ENCODE data around the gene KCNIP4.

Gene KCNIP4

GRCh38 chr4:21947791-21948346, 703 bp downstream of the KCNIP4 start:
- H3K27me3 ChIP-seq (ENCODE audit: insufficient read depth, low read depth), result no peaks in the 10 kb centered on the region
- no peaks in the 10 kb centered on the region for H3K4me1 ChIP-seq (ENCODE audit: low read depth, poor library complexity, severe bottlenecking)
- H2AFZ ChIP-seq (ENCODE audit: low read depth), result no peak overlapping the region
- H3K36me3 ChIP-seq (ENCODE audit: insufficient read depth), result no peaks in the 10 kb centered on the region
- H4K20me1 ChIP-seq (ENCODE audit: insufficient read depth), result no peaks in the 10 kb centered on the region
- H3K79me2 ChIP-seq (ENCODE audit: insufficient read depth, low read depth), result no peaks in the 10 kb centered on the region
- TF ChIP-seq CTCF (conservative IDR thresholded peaks at IDR 0.05; ENCODE audit: low read depth, low read length), result no peak
- H3K27ac ChIP-seq, result no peak overlapping the region
- no peak overlapping the region for H3K4me3 ChIP-seq (IDR thresholded peaks at IDR 0.05; ENCODE audit: insufficient read depth, low read depth, low read length)
- H3K4me2 ChIP-seq, result no peak overlapping the region
- H3K9ac ChIP-seq, result no peak overlapping the region

GRCh38 chr4:21946858-21947257, 1.7 kb downstream of the KCNIP4 start:
- no peaks in the 10 kb centered on the region for H3K36me3 ChIP-seq (ENCODE audit: insufficient read depth)
- no peak overlapping the region for H3K9ac ChIP-seq
- no peaks in the 10 kb centered on the region for H3K79me2 ChIP-seq (ENCODE audit: insufficient read depth, low read depth)
- H3K27me3 ChIP-seq (ENCODE audit: insufficient read depth, low read depth), result no peaks in the 10 kb centered on the region
- no peak overlapping the region for H3K4me2 ChIP-seq
- H3K4me1 ChIP-seq (ENCODE audit: low read depth, poor library complexity, severe bottlenecking), result no peaks in the 10 kb centered on the region
- H4K20me1 ChIP-seq (ENCODE audit: insufficient read depth), result no peaks in the 10 kb centered on the region
- TF ChIP-seq CTCF (conservative IDR thresholded peaks at IDR 0.05; ENCODE audit: low read depth, low read length), result no peak
- H2AFZ ChIP-seq (ENCODE audit: low read depth), result no peak overlapping the region
- no peak overlapping the region for H3K4me3 ChIP-seq (IDR thresholded peaks at IDR 0.05; ENCODE audit: insufficient read depth, low read depth, low read length)
- no peak overlapping the region for H3K27ac ChIP-seq

- Histone ChIP-seq H3K79me2 (ENCODE audit: insufficient read depth, low read depth) (no peaks in the 10 kb centered on the region), H3K36me3 (ENCODE audit: insufficient read depth) (no peaks in the 10 kb centered on the region)
Observed at GRCh38 chr4:21921526-21922180, 26.9 kb downstream of the KCNIP4 start.

GRCh38 chr4:21915761-21916160, 32.8 kb downstream of the KCNIP4 start:
- no peaks in the 10 kb centered on the region for H3K4me1 ChIP-seq (ENCODE audit: low read depth, poor library complexity, severe bottlenecking)
- no peaks in the 10 kb centered on the region for H3K36me3 ChIP-seq (ENCODE audit: insufficient read depth)
- no peaks in the 10 kb centered on the region for H4K20me1 ChIP-seq (ENCODE audit: insufficient read depth)
- no peak overlapping the region for H3K9ac ChIP-seq
- TF ChIP-seq CTCF (conservative IDR thresholded peaks at IDR 0.05; ENCODE audit: low read depth, low read length), result no peak
- no peaks in the 10 kb centered on the region for H3K27me3 ChIP-seq (ENCODE audit: insufficient read depth, low read depth)
- no peak overlapping the region for H3K27ac ChIP-seq
- H3K79me2 ChIP-seq (ENCODE audit: insufficient read depth, low read depth), result no peaks in the 10 kb centered on the region
- no peak overlapping the region for H2AFZ ChIP-seq (ENCODE audit: low read depth)
- H3K4me3 ChIP-seq (IDR thresholded peaks at IDR 0.05; ENCODE audit: insufficient read depth, low read depth, low read length), result no peak overlapping the region
- no peak overlapping the region for H3K4me2 ChIP-seq

More at GRCh38 chr4:21921526-21922180, 26.9 kb downstream of the KCNIP4 start:
- H3K4me1 ChIP-seq (ENCODE audit: low read depth, poor library complexity, severe bottlenecking), result no peaks in the 10 kb centered on the region
- no peaks in the 10 kb centered on the region for H4K20me1 ChIP-seq (ENCODE audit: insufficient read depth)
- H3K27me3 ChIP-seq (ENCODE audit: insufficient read depth, low read depth), result no peaks in the 10 kb centered on the region
- no peak overlapping the region for H2AFZ ChIP-seq (ENCODE audit: low read depth)
- no peak overlapping the region for H3K27ac ChIP-seq
- H3K9ac ChIP-seq, result no peak overlapping the region
- no peak overlapping the region for H3K4me2 ChIP-seq
- H3K4me3 ChIP-seq (IDR thresholded peaks at IDR 0.05; ENCODE audit: insufficient read depth, low read depth, low read length), result no peak overlapping the region
- TF ChIP-seq CTCF (conservative IDR thresholded peaks at IDR 0.05; ENCODE audit: low read depth, low read length), result no peak

Data from KMS-11 (cell line).